ENCODE data around the gene ZNF417. TPM values are rescaled to one million over a fixed set of nuclear protein-coding genes. Genes with fewer than 3 reads are reported as not detected.
"Not testable (repeated sequence)": the region's sequence is repeated elsewhere in the genome, so short reads cannot be mapped to it uniquely, and the experiment has no call there.

Gene ZNF417
- total RNA-seq, 1 experiment from 2014 or later = 12.3 TPM

- H3K9ac ChIP-seq (ENCODE audit: low read length); H3K4me3 ChIP-seq (ENCODE audit: low read length); H2AFZ ChIP-seq (ENCODE audit: low read length); H3K27me3 ChIP-seq (ENCODE audit: low read length); H3K79me2 ChIP-seq (ENCODE audit: low read length); DNase-seq; H3K4me1 ChIP-seq (ENCODE audit: low read length); H3K9me2 ChIP-seq (replicated peaks; ENCODE audit: insufficient read depth, low read length); H3K4me2 ChIP-seq (ENCODE audit: low read depth, low read length, poor library complexity, severe bottlenecking); H3K27ac ChIP-seq (ENCODE audit: low read length); H4K20me1 ChIP-seq (ENCODE audit: insufficient read depth, low read depth, low read length): not testable (repeated sequence)
- H3K36me3 ChIP-seq (ENCODE audit: insufficient read depth, low read length) = peaks cover 60% of the 10 kb centered on the region
- H3K9me3 ChIP-seq (ENCODE audit: low read length) = peaks cover 58% of the 10 kb centered on the region
Measured at GRCh38 chr19:57873883-57874799, 42.3 kb downstream of the ZNF417 start.

- Histone ChIP-seq H3K4me1 (ENCODE audit: low read length) (no peaks in the 10 kb centered on the region), H3K36me3 (ENCODE audit: insufficient read depth, low read length) (peaks cover 58% of the 10 kb centered on the region)
Measured at GRCh38 chr19:57872450-57872849, 43.9 kb downstream of the ZNF417 start.

GRCh38 chr19:57870225-57870624, 46.2 kb downstream of the ZNF417 start:
- Histone ChIP-seq H3K4me2 (ENCODE audit: low read depth, low read length, poor library complexity, severe bottlenecking) (no peak overlapping the region), H3K4me1 (ENCODE audit: low read length) (no peaks in the 10 kb centered on the region), H3K36me3 (ENCODE audit: insufficient read depth, low read length) (peaks cover 64% of the 10 kb centered on the region), H2AFZ (ENCODE audit: low read length) (no peak overlapping the region), H3K9me3 (ENCODE audit: low read length) (peaks cover 63% of the 10 kb centered on the region), H3K9ac (ENCODE audit: low read length) (no peak overlapping the region), H4K20me1 (ENCODE audit: insufficient read depth, low read depth, low read length) (no peaks in the 10 kb centered on the region), H3K79me2 (ENCODE audit: low read length) (peaks cover 13% of the 10 kb centered on the region), H3K27me3 (ENCODE audit: low read length) (no peaks in the 10 kb centered on the region), H3K9me2 (replicated peaks; ENCODE audit: insufficient read depth, low read length) (no peaks in the 10 kb centered on the region), H3K4me3 (ENCODE audit: low read length) (no peak overlapping the region), H3K27ac (ENCODE audit: low read length) (no peak overlapping the region)
- no peak for DNase-seq

More at GRCh38 chr19:57872450-57872849, 43.9 kb downstream of the ZNF417 start:
- H3K27me3 ChIP-seq (ENCODE audit: low read length) = no peaks in the 10 kb centered on the region
- H3K27ac ChIP-seq (ENCODE audit: low read length) = no peak overlapping the region
- no peaks in the 10 kb centered on the region for H4K20me1 ChIP-seq (ENCODE audit: insufficient read depth, low read depth, low read length)
- peaks cover 53% of the 10 kb centered on the region for H3K9me3 ChIP-seq (ENCODE audit: low read length)
- H3K9ac ChIP-seq (ENCODE audit: low read length) = no peak overlapping the region
- no peak overlapping the region for H2AFZ ChIP-seq (ENCODE audit: low read length)
- DNase-seq = no peak
- H3K4me2 ChIP-seq (ENCODE audit: low read depth, low read length, poor library complexity, severe bottlenecking) = no peak overlapping the region
- H3K4me3 ChIP-seq (ENCODE audit: low read length) = no peak overlapping the region
- H3K9me2 ChIP-seq (replicated peaks; ENCODE audit: insufficient read depth, low read length) = no peaks in the 10 kb centered on the region
- H3K79me2 ChIP-seq (ENCODE audit: low read length) = peaks cover 6% of the 10 kb centered on the region

- Histone ChIP-seq H3K79me2 (ENCODE audit: low read length) (peaks cover 15% of the 10 kb centered on the region), H3K9me3 (ENCODE audit: low read length) (peaks cover 68% of the 10 kb centered on the region), H3K36me3 (ENCODE audit: insufficient read depth, low read length) (peaks cover 67% of the 10 kb centered on the region)
- H3K4me3 ChIP-seq (ENCODE audit: low read length); H3K27me3 ChIP-seq (ENCODE audit: low read length); H3K4me1 ChIP-seq (ENCODE audit: low read length); H3K9ac ChIP-seq (ENCODE audit: low read length); H2AFZ ChIP-seq (ENCODE audit: low read length); H3K4me2 ChIP-seq (ENCODE audit: low read depth, low read length, poor library complexity, severe bottlenecking); H3K27ac ChIP-seq (ENCODE audit: low read length); H3K9me2 ChIP-seq (replicated peaks; ENCODE audit: insufficient read depth, low read length); DNase-seq; H4K20me1 ChIP-seq (ENCODE audit: insufficient read depth, low read depth, low read length): not testable (repeated sequence)
Measured at GRCh38 chr19:57869655-57870054, 46.7 kb downstream of the ZNF417 start.

GRCh38 chr19:57867868-57868492, 48.4 kb downstream of the ZNF417 start:
- H3K79me2 ChIP-seq (ENCODE audit: low read length) = peaks cover 19% of the 10 kb centered on the region
- H4K20me1 ChIP-seq (ENCODE audit: insufficient read depth, low read depth, low read length) = no peaks in the 10 kb centered on the region
- H3K36me3 ChIP-seq (ENCODE audit: insufficient read depth, low read length) = peaks cover 64% of the 10 kb centered on the region
- no peaks in the 10 kb centered on the region for H3K4me1 ChIP-seq (ENCODE audit: low read length)
- no peaks in the 10 kb centered on the region for H3K9me2 ChIP-seq (replicated peaks; ENCODE audit: insufficient read depth, low read length)
- no peak overlapping the region for H3K27ac ChIP-seq (ENCODE audit: low read length)
- peaks cover 63% of the 10 kb centered on the region for H3K9me3 ChIP-seq (ENCODE audit: low read length)
- no peak for DNase-seq
- no peaks in the 10 kb centered on the region for H3K27me3 ChIP-seq (ENCODE audit: low read length)
- H2AFZ ChIP-seq (ENCODE audit: low read length) = no peak overlapping the region
- no peak overlapping the region for H3K9ac ChIP-seq (ENCODE audit: low read length)
- H3K4me3 ChIP-seq (ENCODE audit: low read length) = no peak overlapping the region
- no peak overlapping the region for H3K4me2 ChIP-seq (ENCODE audit: low read depth, low read length, poor library complexity, severe bottlenecking)

Other genes with a start within 250 kb of the ZNF417 start
- gene ZSCAN4, start 247.7 kb downstream of the ZNF417 start, total RNA-seq (2014; rRNA removed; shearing (Covaris generic); ENCODE audit: low replicate concordance) = not detected in 2 replicates
- gene ZNF551, start 234.6 kb downstream of the ZNF417 start, total RNA-seq (2014; rRNA removed; shearing (Covaris generic); ENCODE audit: low replicate concordance) = 17.0 and 20.9 TPM in 2 replicates
- gene ZNF154, start 207.4 kb downstream of the ZNF417 start, total RNA-seq (2014; rRNA removed; shearing (Covaris generic); ENCODE audit: low replicate concordance) = 0.11 TPM in 1 of 2 replicates, not detected in the other
- gene ZNF671, start 189.0 kb downstream of the ZNF417 start, total RNA-seq (2014; rRNA removed; shearing (Covaris generic); ENCODE audit: low replicate concordance) = 5.5 and 9.3 TPM in 2 replicates
- 13.1 and 33.4 TPM in 2 replicates for gene ZNF776, start 169.8 kb downstream of the ZNF417 start, total RNA-seq (2014; rRNA removed; shearing (Covaris generic); ENCODE audit: low replicate concordance)
- gene ZNF586, start 146.9 kb downstream of the ZNF417 start, total RNA-seq (2014; rRNA removed; shearing (Covaris generic); ENCODE audit: low replicate concordance) = 33.7 and 35.9 TPM in 2 replicates
- 17.7 and 20.3 TPM in 2 replicates for gene ZNF552, start 101.7 kb downstream of the ZNF417 start, total RNA-seq (2014; rRNA removed; shearing (Covaris generic); ENCODE audit: low replicate concordance)
- 16.3 and 20.1 TPM in 2 replicates for gene ZNF587B, start 86.3 kb downstream of the ZNF417 start, total RNA-seq (2014; rRNA removed; shearing (Covaris generic); ENCODE audit: low replicate concordance)
- gene ZNF587, start 66.7 kb downstream of the ZNF417 start, total RNA-seq (2014; rRNA removed; shearing (Covaris generic); ENCODE audit: low replicate concordance) = 22.2 and 36.4 TPM in 2 replicates
- gene ZNF814, start 27.6 kb downstream of the ZNF417 start, total RNA-seq (2014; rRNA removed; shearing (Covaris generic); ENCODE audit: low replicate concordance) = 16.3 and 24.2 TPM in 2 replicates
- 0.14 and 0.22 TPM in 2 replicates for gene ZNF418, start 18.8 kb upstream of the ZNF417 start, total RNA-seq (2014; rRNA removed; shearing (Covaris generic); ENCODE audit: low replicate concordance)
- gene ZNF256, start 31.1 kb upstream of the ZNF417 start, total RNA-seq (2014; rRNA removed; shearing (Covaris generic); ENCODE audit: low replicate concordance) = 0.75 and 3.8 TPM in 2 replicates
- 0.56 and 1.4 TPM in 2 replicates for gene C19orf18, start 57.9 kb upstream of the ZNF417 start, total RNA-seq (2014; rRNA removed; shearing (Covaris generic); ENCODE audit: low replicate concordance)
- 7.8 and 10.8 TPM in 2 replicates for gene ZNF606, start 86.2 kb upstream of the ZNF417 start, total RNA-seq (2014; rRNA removed; shearing (Covaris generic); ENCODE audit: low replicate concordance)
- gene ZSCAN1, start 117.4 kb upstream of the ZNF417 start, total RNA-seq (2014; rRNA removed; shearing (Covaris generic); ENCODE audit: low replicate concordance) = not detected in 2 replicates
- gene ZNF135, start 142.7 kb upstream of the ZNF417 start, total RNA-seq (2014; rRNA removed; shearing (Covaris generic); ENCODE audit: low replicate concordance) = not detected in 2 replicates
- not detected in 2 replicates for gene ZSCAN18, start 181.6 kb upstream of the ZNF417 start, total RNA-seq (2014; rRNA removed; shearing (Covaris generic); ENCODE audit: low replicate concordance)
- 7.8 and 9.1 TPM in 2 replicates for gene ZNF329, start 234.2 kb upstream of the ZNF417 start, total RNA-seq (2014; rRNA removed; shearing (Covaris generic); ENCODE audit: low replicate concordance)

Data from Karpas-422 (cell line).